Measurements from ENCODE around the gene PLCL2.

The PLCL2 gene

GRCh38 chr3:17025594-17026139 is 140.9 kb downstream of the PLCL2 start:
- no peak for TF ChIP-seq CTCF (IDR thresholded peaks at IDR 0.05; ENCODE audit: low read depth, low read length)
- TF ChIP-seq MAX (IDR thresholded peaks at IDR 0.05; ENCODE audit: low read depth, low read length): no peak
- no peak for TF ChIP-seq POLR2A (IDR thresholded peaks at IDR 0.05; ENCODE audit: extremely low read depth, insufficient read length)
- no peak for TF ChIP-seq MYC (IDR thresholded peaks at IDR 0.05; ENCODE audit: low read depth, low read length)
- DNase-seq (ENCODE audit: low read depth): no peak
- H3K4me3 ChIP-seq (ENCODE audit: low read depth, low read length): no peak overlapping the region

- H3K4me3 ChIP-seq (ENCODE audit: low read depth, low read length): no peak overlapping the region
- no peak for TF ChIP-seq CTCF (IDR thresholded peaks at IDR 0.05; ENCODE audit: low read depth, low read length)
- no peak for DNase-seq (ENCODE audit: low read depth)
Observed at GRCh38 chr3:17027318-17027717, 142.6 kb downstream of the PLCL2 start.

- no peak for TF ChIP-seq POLR2A (IDR thresholded peaks at IDR 0.05; ENCODE audit: extremely low read depth, insufficient read length)
- TF ChIP-seq MYC (IDR thresholded peaks at IDR 0.05; ENCODE audit: low read depth, low read length): no peak
- TF ChIP-seq CTCF (IDR thresholded peaks at IDR 0.05; ENCODE audit: low read depth, low read length): no peak
- no peak for TF ChIP-seq MAX (IDR thresholded peaks at IDR 0.05; ENCODE audit: low read depth, low read length)
- no peak overlapping the region for H3K4me3 ChIP-seq (ENCODE audit: low read depth, low read length)
Observed at GRCh38 chr3:17028363-17028762, 143.6 kb downstream of the PLCL2 start.

GRCh38 chr3:17030438-17030837 is 145.7 kb downstream of the PLCL2 start:
- H3K4me3 ChIP-seq (ENCODE audit: low read depth, low read length): no peak overlapping the region
- TF ChIP-seq MAX (IDR thresholded peaks at IDR 0.05; ENCODE audit: low read depth, low read length): no peak
- TF ChIP-seq POLR2A (IDR thresholded peaks at IDR 0.05; ENCODE audit: extremely low read depth, insufficient read length): no peak
- TF ChIP-seq MYC (IDR thresholded peaks at IDR 0.05; ENCODE audit: low read depth, low read length): no peak
- no peak for DNase-seq (ENCODE audit: low read depth)

More at GRCh38 chr3:17028363-17028762, 143.6 kb downstream of the PLCL2 start:
- DNase-seq (ENCODE audit: low read depth): no peak

- no peak for TF ChIP-seq MAX (IDR thresholded peaks at IDR 0.05; ENCODE audit: low read depth, low read length)
- TF ChIP-seq POLR2A (IDR thresholded peaks at IDR 0.05; ENCODE audit: extremely low read depth, insufficient read length): no peak
- TF ChIP-seq CTCF (IDR thresholded peaks at IDR 0.05; ENCODE audit: low read depth, low read length): no peak
- TF ChIP-seq MYC (IDR thresholded peaks at IDR 0.05; ENCODE audit: low read depth, low read length): no peak
- H3K4me3 ChIP-seq (ENCODE audit: low read depth, low read length): no peak overlapping the region
- no peak for DNase-seq (ENCODE audit: low read depth)
Observed at GRCh38 chr3:17030956-17031652, 146.3 kb downstream of the PLCL2 start.

- TF ChIP-seq CTCF (IDR thresholded peaks at IDR 0.05; ENCODE audit: low read depth, low read length) (peak; percentile 29), POLR2A (IDR thresholded peaks at IDR 0.05; ENCODE audit: extremely low read depth, insufficient read length) (no peak)
- DNase-seq (ENCODE audit: low read depth): peak; percentile 36
- H3K4me3 ChIP-seq (ENCODE audit: low read depth, low read length): no peak overlapping the region
Observed at GRCh38 chr3:17032407-17033034, 147.8 kb downstream of the PLCL2 start.

Measured in NB4 (cell line).